Stimulated activated naive CD4-positive, alpha-beta T cell treated with Interleukin-2 at 50 U/mL for 16 hours (primary cell): ENCODE results near the gene NBPF11.
"Not testable (repeated sequence)": the region's sequence is repeated elsewhere in the genome, so short reads cannot be mapped to it uniquely, and the experiment has no call there.

Source experiments
- DNase-seq: peaks from one replicate; lab custom pipeline; 2025; lab: John Stamatoyannopoulos, UW

NBPF11 gene

GRCh38 chr1:148150945-148151344 lies 1.1 kb downstream of the NBPF11 start:
- DNase-seq: not testable (repeated sequence)

- not testable (repeated sequence) for DNase-seq
Observed at GRCh38 chr1:148150014-148150413, 2.1 kb downstream of the NBPF11 start.

GRCh38 chr1:148149050-148149815 lies 2.8 kb downstream of the NBPF11 start:
- DNase-seq: not testable (repeated sequence)

GRCh38 chr1:148147052-148147838 lies 4.8 kb downstream of the NBPF11 start:
- not testable (repeated sequence) for DNase-seq

- not testable (repeated sequence) for DNase-seq
Observed at GRCh38 chr1:148146191-148146997, 5.7 kb downstream of the NBPF11 start.

- not testable (repeated sequence) for DNase-seq
Observed at GRCh38 chr1:148143223-148143622, 8.9 kb downstream of the NBPF11 start.

GRCh38 chr1:148141936-148142335 lies 10.1 kb downstream of the NBPF11 start:
- not testable (repeated sequence) for DNase-seq

- DNase-seq: not testable (repeated sequence)
Observed at GRCh38 chr1:148138606-148139005, 13.5 kb downstream of the NBPF11 start.

GRCh38 chr1:148122341-148122740 lies 29.7 kb downstream of the NBPF11 start:
- not testable (repeated sequence) for DNase-seq

- not testable (repeated sequence) for DNase-seq
Observed at GRCh38 chr1:148120395-148120794, 31.7 kb downstream of the NBPF11 start.

GRCh38 chr1:148095732-148096131 lies 56.3 kb downstream of the NBPF11 start:
- DNase-seq: not testable (repeated sequence)

GRCh38 chr1:148086196-148086595 lies 65.9 kb downstream of the NBPF11 start:
- not testable (repeated sequence) for DNase-seq

GRCh38 chr1:148081205-148081604 lies 70.9 kb downstream of the NBPF11 start:
- not testable (repeated sequence) for DNase-seq

- not testable (repeated sequence) for DNase-seq
Observed at GRCh38 chr1:148078632-148079519, 73.2 kb downstream of the NBPF11 start.

- not testable (repeated sequence) for DNase-seq
Observed at GRCh38 chr1:148078090-148078489, 74.0 kb downstream of the NBPF11 start.

- DNase-seq: not testable (repeated sequence)
Observed at GRCh38 chr1:148077458-148077857, 74.6 kb downstream of the NBPF11 start.

GRCh38 chr1:148073392-148073791 lies 78.7 kb downstream of the NBPF11 start:
- DNase-seq: not testable (repeated sequence)

GRCh38 chr1:148068606-148069005 lies 83.5 kb downstream of the NBPF11 start:
- not testable (repeated sequence) for DNase-seq

GRCh38 chr1:148068201-148068600 lies 83.9 kb downstream of the NBPF11 start:
- DNase-seq: not testable (repeated sequence)

- DNase-seq: not testable (repeated sequence)
Observed at GRCh38 chr1:148060294-148060701, 91.8 kb downstream of the NBPF11 start.

- not testable (repeated sequence) for DNase-seq
Observed at GRCh38 chr1:148057384-148057783, 94.7 kb downstream of the NBPF11 start.
